PC-9 (cell line): ENCODE results near the gene SH3GL2.

Experiments
- CTCF ChIP-seq: fragments of 200-600 bp; sonication (generic); conservative IDR thresholded peaks from 2 replicates; pipeline ENCODE4 v1.6.1; 2017; ENCODE audit warnings: mixed run types, antibody characterized with exemption, mild to moderate bottlenecking, moderate library complexity
- EZH2 ChIP-seq: fragments of 200-600 bp; sonication (generic); IDR thresholded peaks from 2 replicates; pipeline ENCODE4 v1.8.0; 2017; ENCODE audit warnings: antibody characterized with exemption, low read depth

DNA sequence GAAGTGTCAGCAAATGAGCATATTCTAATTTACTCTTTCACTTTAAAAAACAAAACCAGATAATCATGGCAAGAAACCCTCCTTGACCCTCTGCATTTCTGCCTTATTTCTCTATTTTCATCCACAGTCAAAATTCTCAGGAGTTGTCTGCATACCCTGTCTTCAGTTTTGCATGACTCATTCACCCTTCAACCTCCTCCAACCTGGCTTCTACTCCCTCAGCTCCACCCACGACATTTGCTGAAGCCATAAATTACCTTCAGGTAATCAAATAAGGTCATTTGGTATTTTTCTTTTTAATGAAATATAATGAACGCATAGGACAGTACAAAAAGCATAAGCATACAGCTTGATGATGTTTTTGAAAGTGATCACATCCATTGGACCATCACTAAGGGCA lies 27.8 kb upstream of the SH3GL2 start:
- TF ChIP-seq CTCF (no peak), EZH2 (no peak)
